ENCODE measurements around the gene TXNDC2.

Gene TXNDC2

GRCh38 chr18:9913151-9913525 is 27.4 kb downstream of the TXNDC2 start:
- DNase-seq: peak in 1 of 58 donors; percentile 58

- peak; percentile 74 to 100 (median 96) for DNase-seq
Measured at GRCh38 chr18:9913526-9914333, 28.0 kb downstream of the TXNDC2 start, which contains the start of gene VAPA. Gene VAPA (plus strand): TSS chr18:9914016. CDS start chr18:9914257, 241 bp downstream.

GRCh38 chr18:9914334-9914583 is 28.5 kb downstream of the TXNDC2 start:
- no peak for DNase-seq

GRCh38 chr18:9914584-9915290 is 29.0 kb downstream of the TXNDC2 start:
- peak in 38 of 58 donors; percentile 4 to 60 (median 26) for DNase-seq

- DNase-seq: no peak
Measured at GRCh38 chr18:9915291-9916076, 29.7 kb downstream of the TXNDC2 start.

GRCh38 chr18:9916077-9916639 is 30.4 kb downstream of the TXNDC2 start:
- no peak for DNase-seq

- DNase-seq: no peak
Measured at GRCh38 chr18:9916808-9917207, 31.0 kb downstream of the TXNDC2 start.

GRCh38 chr18:9918016-9918680 is 32.4 kb downstream of the TXNDC2 start:
- no peak for DNase-seq

GRCh38 chr18:9919564-9920232 is 33.9 kb downstream of the TXNDC2 start:
- no peak for DNase-seq

GRCh38 chr18:9922592-9923311 is 37.0 kb downstream of the TXNDC2 start:
- no peak for DNase-seq

GRCh38 chr18:9924371-9924943 is 38.7 kb downstream of the TXNDC2 start:
- no peak for DNase-seq

GRCh38 chr18:9925369-9925768 is 39.6 kb downstream of the TXNDC2 start:
- no peak for DNase-seq

GRCh38 chr18:9925795-9926194 is 40.0 kb downstream of the TXNDC2 start:
- DNase-seq: no peak

GRCh38 chr18:9926223-9926894 is 40.6 kb downstream of the TXNDC2 start:
- DNase-seq: no peak

GRCh38 chr18:9926977-9927376 is 41.2 kb downstream of the TXNDC2 start:
- DNase-seq: no peak

- no peak for DNase-seq
Measured at GRCh38 chr18:9927392-9928063, 41.8 kb downstream of the TXNDC2 start.

- no peak for DNase-seq
Measured at GRCh38 chr18:9928646-9929259, 43.0 kb downstream of the TXNDC2 start.
